Measurements from ENCODE around the gene ZNF831. TPM values are rescaled to one million over a fixed set of nuclear protein-coding genes. Genes with fewer than 3 reads are reported as not detected.

Gene ZNF831
- total RNA-seq, 4 donors from 2014 or later: 0.20 to 3.8 (median 2.3) TPM

- 56 to 72% methylated on average over 3 of the region's 3 CpGs for WGBS, 2 donors (ENCODE audit: low coverage in 1 of 2)
- Histone ChIP-seq H3K36me3 (no peaks in the 10 kb centered on the region), H3K27me3 (peaks cover 14% of the 10 kb centered on the region), H3K9me3 (no peaks in the 10 kb centered on the region), H3K4me3 (no peak overlapping the region), H3K27ac (no peak overlapping the region), H3K4me1 (no peaks in the 10 kb centered on the region)
- in situ Hi-C loops (cut with MboI; ENCODE audit: low pct_ligation_motif_present in 1 of 4, low pct_unique_long_range_greater_than_20kb in 1 of 4, low sequenced_read_pairs in 3 of 4): loop anchor here in 1 of 4 donors (25.0 kb wide), 1 partner anchor 155 kb away; no protein-coding TSS in a partner anchor
- no peak for DNase-seq
- no peak for TF ChIP-seq CTCF (IDR thresholded peaks at IDR 0.05)
- no peak for TF ChIP-seq EP300 (IDR thresholded peaks at IDR 0.05; ENCODE audit: low read depth)
- TF ChIP-seq POLR2A (IDR thresholded peaks at IDR 0.05): no peak
- TF ChIP-seq POLR2AphosphoS5 (IDR thresholded peaks at IDR 0.05): no peak
- intact Hi-C loops (cut with DNase I; ENCODE audit: low total_unique reads): no loop called here
Observed at GRCh38 chr20:59232618-59233017, 69.0 kb downstream of the ZNF831 start.

- Histone ChIP-seq H3K27ac (no peak overlapping the region), H3K4me3 (no peak overlapping the region), H3K9me3 (no peaks in the 10 kb centered on the region), H3K27me3 (peaks cover 20% of the 10 kb centered on the region), H3K36me3 (no peaks in the 10 kb centered on the region), H3K4me1 (no peaks in the 10 kb centered on the region)
- in situ Hi-C loops (cut with MboI; ENCODE audit: low pct_ligation_motif_present in 1 of 4, low pct_unique_long_range_greater_than_20kb in 1 of 4, low sequenced_read_pairs in 3 of 4) (loop anchor here in 1 of 4 donors (25.0 kb wide), 1 partner anchor 152 kb away; no protein-coding TSS in a partner anchor), intact Hi-C loops (cut with DNase I; ENCODE audit: low total_unique reads) (no loop called here)
- 72 to 100% methylated on average over 2 to 5 of the region's 5 CpGs for WGBS, 2 donors (ENCODE audit: low coverage in 1 of 2)
- TF ChIP-seq CTCF (IDR thresholded peaks at IDR 0.05) (no peak), EP300 (IDR thresholded peaks at IDR 0.05; ENCODE audit: low read depth) (no peak), POLR2AphosphoS5 (IDR thresholded peaks at IDR 0.05) (no peak), POLR2A (IDR thresholded peaks at IDR 0.05) (no peak)
- DNase-seq: no peak
Observed at GRCh38 chr20:59235226-59235625, 71.6 kb downstream of the ZNF831 start.

GRCh38 chr20:59240006-59240405 is 76.4 kb downstream of the ZNF831 start:
- peaks cover 37% of the 10 kb centered on the region for H3K27me3 ChIP-seq
- WGBS, 2 donors (ENCODE audit: low coverage in 1 of 2): 79% methylated on average over 4 of the region's 4 CpGs; no CpG with 5 or more reads in 1 of the 2 donors
- intact Hi-C loops (cut with DNase I; ENCODE audit: low total_unique reads): no loop called here
- no peaks in the 10 kb centered on the region for H3K9me3 ChIP-seq
- H3K4me1 ChIP-seq: no peaks in the 10 kb centered on the region
- TF ChIP-seq POLR2A (IDR thresholded peaks at IDR 0.05) (no peak), EP300 (IDR thresholded peaks at IDR 0.05; ENCODE audit: low read depth) (no peak)
- no peaks in the 10 kb centered on the region for H3K36me3 ChIP-seq
- no peak for DNase-seq
- H3K27ac ChIP-seq: no peak overlapping the region
- in situ Hi-C loops (cut with MboI; ENCODE audit: low pct_ligation_motif_present in 1 of 4, low pct_unique_long_range_greater_than_20kb in 1 of 4, low sequenced_read_pairs in 3 of 4): loop anchor here in 1 of 4 donors (25.0 kb wide), 1 partner anchor 147 kb away; no protein-coding TSS in a partner anchor
- H3K4me3 ChIP-seq: no peak overlapping the region

- TF ChIP-seq EP300 (IDR thresholded peaks at IDR 0.05; ENCODE audit: low read depth): no peak
- no peak for TF ChIP-seq CTCF (IDR thresholded peaks at IDR 0.05)
- no peak for TF ChIP-seq POLR2A (IDR thresholded peaks at IDR 0.05)
- TF ChIP-seq POLR2AphosphoS5 (IDR thresholded peaks at IDR 0.05): no peak
- H3K4me3 ChIP-seq: no peak overlapping the region
- DNase-seq: no peak
- intact Hi-C loops (cut with DNase I; ENCODE audit: low total_unique reads): no loop called here
- peaks cover 0 to 2% (median 0%) of the 10 kb centered on the region in 4 donors for H3K4me1 ChIP-seq
- H3K27ac ChIP-seq: no peak overlapping the region
- WGBS, 2 donors (ENCODE audit: low coverage in 1 of 2): 72% methylated on average over 9 to 10 of the region's 10 CpGs
- in situ Hi-C loops (cut with MboI; ENCODE audit: low pct_ligation_motif_present in 1 of 4, low pct_unique_long_range_greater_than_20kb in 1 of 4, low sequenced_read_pairs in 3 of 4): loop anchor here in 1 of 4 donors (25.0 kb wide), 1 partner anchor 144 kb away; no protein-coding TSS in a partner anchor
- H3K36me3 ChIP-seq: no peaks in the 10 kb centered on the region
- peaks cover 42% of the 10 kb centered on the region for H3K27me3 ChIP-seq
- no peaks in the 10 kb centered on the region for H3K9me3 ChIP-seq
Observed at GRCh38 chr20:59242714-59243626, 79.3 kb downstream of the ZNF831 start.
